K562 (cell line): ENCODE measurements around the gene ACRBP. TPM values are rescaled to one million over a fixed set of nuclear protein-coding genes. Genes with fewer than 3 reads are reported as not detected.

Experiments
- ARID1B ChIP-seq: fragments of 450-650 bp; IDR thresholded peaks from 2 replicates; pipeline ENCODE4 v1.6.1; 2016; ENCODE audit warnings: antibody characterized with exemption, mild to moderate bottlenecking, inconsistent platforms
- ASH1L ChIP-seq: fragments of 450-650 bp; IDR thresholded peaks from 2 replicates; pipeline ENCODE4 v1.6.1; 2018; ENCODE audit warnings: borderline replicate concordance, mild to moderate bottlenecking, low read depth; ENCODE audit not compliant: partially characterized antibody
- BMI1 ChIP-seq: fragments of 150-350 bp; IDR thresholded peaks from 2 replicates; pipeline ENCODE4 v1.6.1; 2014; ENCODE audit warnings: low read length
- CREB3 ChIP-seq: fragments of 450-650 bp; conservative IDR thresholded peaks from 2 replicates; pipeline ENCODE4 v1.6.1; 2016; ENCODE audit warnings: missing genetic modification characterization, low read depth, mild to moderate bottlenecking, missing compliant biosample characterization, moderate library complexity
- ETS1 ChIP-seq: conservative IDR thresholded peaks from 2 replicates; pipeline ENCODE4 v1.6.1; 2011; ENCODE audit warnings: low read depth, mild to moderate bottlenecking, low read length; ENCODE audit not compliant: control insufficient read depth
- FOXJ3 ChIP-seq: sonication (generic); formaldehyde crosslinking; IDR thresholded peaks from 2 replicates; pipeline ENCODE4 v1.4.0; 2020; ENCODE audit warnings: mild to moderate bottlenecking, missing genetic modification reagents
- FOXK1 ChIP-seq: sonication (generic); formaldehyde crosslinking; IDR thresholded peaks from 2 replicates; pipeline ENCODE4 v1.8.0; 2022; ENCODE audit warnings: missing genetic modification reagents, mild to moderate bottlenecking, borderline replicate concordance
- GATAD2A ChIP-seq: fragments of 450-650 bp; IDR thresholded peaks from 2 replicates; pipeline ENCODE4 v1.6.1; 2017
- GTF2B ChIP-seq: IDR thresholded peaks from 2 replicates; pipeline ENCODE4 v1.6.1; 2011; ENCODE audit not compliant: insufficient read length; ENCODE audit errors: extremely low read depth
- HDAC1 ChIP-seq, 2 experiments: fragments of 450-650 bp; IDR thresholded peaks; 2 replicates each; pipeline ENCODE4 v1.6.1; 2016 to 2017; ENCODE audit warnings: inconsistent platforms in 1 of 2, mild to moderate bottlenecking in 1 of 2, moderate library complexity in 1 of 2
- IFI16 ChIP-seq: fragments of 250-450 bp; sonication (Bioruptor Pico); IDR thresholded peaks from 2 replicates; pipeline ENCODE4 v2.1.2; 2022; ENCODE audit warnings: mild to moderate bottlenecking, inconsistent platforms
- JUND ChIP-seq, 2 experiments: IDR thresholded peaks; 2 replicates in 1 of 2; 3 replicates in 1 of 2; pipeline ENCODE4 v1.6.1; 2011; ENCODE audit warnings: borderline replicate concordance in 2 of 2, low read depth in 2 of 2, low read length in 2 of 2, improper control_type of control experiment in 1 of 2, missing biosample characterization in 1 of 2, missing genetic modification characterization in 1 of 2, missing genetic modification reagents in 1 of 2
- POU5F1 ChIP-seq: fragments of 150-350 bp; IDR thresholded peaks from 2 replicates; pipeline ENCODE4 v1.6.1; 2014; ENCODE audit warnings: borderline replicate concordance, low read length, low read depth, mild to moderate bottlenecking; ENCODE audit not compliant: partially characterized antibody
- TAF15 ChIP-seq: fragments of 200-400 bp; formaldehyde crosslinking; IDR thresholded peaks from 2 replicates; pipeline ENCODE4 v1.6.1; 2017; ENCODE audit warnings: mild to moderate bottlenecking, low read depth, low read length, moderate library complexity
- TARDBP ChIP-seq: fragments of 450-650 bp; IDR thresholded peaks from 2 replicates; pipeline ENCODE4 v1.6.1; 2016
- TCF7 ChIP-seq: sonication (generic); IDR thresholded peaks from 2 replicates; pipeline ENCODE4 v1.6.1; 2016; ENCODE audit warnings: antibody characterized with exemption, borderline replicate concordance
- U2AF2 ChIP-seq: fragments of 200-400 bp; formaldehyde crosslinking; optimal IDR thresholded peaks from 2 replicates; pipeline ENCODE3; 2017; ENCODE audit warnings: low read depth, mild to moderate bottlenecking, low read length
- ZBTB26 ChIP-seq: fragments of 450-650 bp; formaldehyde crosslinking; IDR thresholded peaks from 2 replicates; pipeline ENCODE4 v1.4.0; 2022; ENCODE audit warnings: missing genetic modification characterization
- ZC3H8 ChIP-seq: fragments of 450-650 bp; IDR thresholded peaks from 2 replicates; pipeline ENCODE4 v1.6.1; 2017
- ZNF217 ChIP-seq: sonication (generic); formaldehyde crosslinking; IDR thresholded peaks from 2 replicates; pipeline ENCODE4 v1.8.0; 2022; ENCODE audit warnings: mild to moderate bottlenecking, missing genetic modification reagents
- ZNF449 ChIP-seq: fragments of 250-450 bp; sonication (Bioruptor Pico); IDR thresholded peaks from 2 replicates; pipeline ENCODE4 v1.8.0; 2022; ENCODE audit warnings: moderate library complexity, mild to moderate bottlenecking, inconsistent platforms
- ZNF79 ChIP-seq: fragments of 250-450 bp; sonication (Bioruptor Pico); IDR thresholded peaks from 2 replicates; pipeline ENCODE4 v1.4.0; 2020; ENCODE audit warnings: low read depth, mild to moderate bottlenecking, moderate library complexity
- polyA plus RNA-seq, 8 experiments: library from polyadenylated mRNA; depleted of rRNA in 4 of 8; stranded (reverse) in 5 of 8; unstranded in 3 of 8; fragments of >200 nt; fragmentation: Nextera tagmentation in 2 of 8; fragmentation: Illumina TruSeq in 1 of 8; extraction: Ambion mirVana in 2 of 8; extraction: Trizol in 1 of 8; gene quantifications; 2 replicates each; pipeline versions ENCODE4 v1.2.1 to v1.2.3, GENCODE V29; 2011 to 2014; ENCODE audit warnings: inconsistent platforms in 1 of 8, missing spikeins in 1 of 8
- total RNA-seq, 7 experiments: library from RNA; depleted of rRNA in 6 of 7; stranded (reverse); fragments of >200 nt in 6 of 7; fragmentation: Illumina TruSeq in 2 of 7; extraction: Trizol in 2 of 7; gene quantifications; 2 replicates each; pipeline versions ENCODE4 v1.2.1 to v1.2.3, GENCODE V29; 2011 to 2021; ENCODE audit warnings: low replicate concordance in 1 of 7

Gene ACRBP
- total and polyA plus RNA-seq, 9 of the 15 experiments (the other 6 are each of a cell fraction or from before 2014, with no cell fraction given) = 3.1 to 31.8 (median 8.4) TPM

GRCh38 chr12:6626654-6627283 lies 20.5 kb downstream of the ACRBP start (continued):
- TF ChIP-seq U2AF2 (no peak), ARID1B (peak; percentile 74), CREB3 (tag) (no peak), ZBTB26 (CRISPR knock-in tag) (no peak), FOXJ3 (CRISPR knock-in tag) (no peak), GATAD2A (no peak), FOXK1 (no peak), ZNF79 (CRISPR knock-in tag) (no peak), JUND (IDR thresholded peaks at IDR 0.05; ENCODE audit: borderline replicate concordance, low read depth, low read length) (peak; percentile 18; the same call in 1 of the 2 replicates), JUND (tag; IDR thresholded peaks at IDR 0.05; ENCODE audit: borderline replicate concordance, low read depth, low read length) (peak; percentile 14; the same call in 1 of the 3 replicates), BMI1 (no peak), TAF15 (no peak), HDAC1 (IDR thresholded peaks at IDR 0.05) (peak in 1 of 2 experiments; percentile 72; a peak in 2 of 4 replicates), ZC3H8 (no peak), ETS1 (no peak), TCF7 (no peak), TARDBP (no peak), IFI16 (no peak), ASH1L (no peak), POU5F1 (no peak), ZNF217 (CRISPR knock-in tag) (no peak), ZNF449 (CRISPR knock-in tag) (no peak), GTF2B (no peak)
